ELR (cell line): ENCODE data around the gene THSD4.
A peak's percentile ranks its signal among the peaks of the same experiment; 100 is the strongest.
"Not testable (repeated sequence)": the region's sequence is repeated elsewhere in the genome, so short reads cannot be mapped to it uniquely, and the experiment has no call there.

Experiments used
- DNase-seq: peaks from one replicate; pipeline ENCODE4 v3.0.0-alpha.2; 2015; ENCODE audit warnings: low read depth

The THSD4 gene

DNA sequence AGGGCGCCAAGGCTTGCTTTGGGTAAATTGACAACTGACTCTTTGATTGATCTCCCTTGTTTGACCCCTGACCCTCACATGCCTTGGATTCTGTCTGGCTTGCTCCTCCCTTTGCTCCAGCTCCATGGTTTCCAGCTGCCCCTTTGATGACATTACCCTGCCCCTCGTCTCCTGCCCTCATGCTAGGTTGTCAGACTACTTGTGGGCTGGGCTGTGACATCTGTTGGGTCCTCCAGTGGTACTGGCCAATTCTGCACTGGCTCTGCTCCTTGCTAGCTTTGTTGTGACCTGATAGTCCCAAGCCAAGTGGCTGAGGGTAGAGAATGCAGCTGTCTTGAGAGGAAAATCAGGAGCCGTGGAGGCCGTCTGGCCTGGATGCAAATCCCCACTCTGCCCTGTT lies 6.2 kb downstream of the THSD4 start:
- DNase-seq = no peak

DNA sequence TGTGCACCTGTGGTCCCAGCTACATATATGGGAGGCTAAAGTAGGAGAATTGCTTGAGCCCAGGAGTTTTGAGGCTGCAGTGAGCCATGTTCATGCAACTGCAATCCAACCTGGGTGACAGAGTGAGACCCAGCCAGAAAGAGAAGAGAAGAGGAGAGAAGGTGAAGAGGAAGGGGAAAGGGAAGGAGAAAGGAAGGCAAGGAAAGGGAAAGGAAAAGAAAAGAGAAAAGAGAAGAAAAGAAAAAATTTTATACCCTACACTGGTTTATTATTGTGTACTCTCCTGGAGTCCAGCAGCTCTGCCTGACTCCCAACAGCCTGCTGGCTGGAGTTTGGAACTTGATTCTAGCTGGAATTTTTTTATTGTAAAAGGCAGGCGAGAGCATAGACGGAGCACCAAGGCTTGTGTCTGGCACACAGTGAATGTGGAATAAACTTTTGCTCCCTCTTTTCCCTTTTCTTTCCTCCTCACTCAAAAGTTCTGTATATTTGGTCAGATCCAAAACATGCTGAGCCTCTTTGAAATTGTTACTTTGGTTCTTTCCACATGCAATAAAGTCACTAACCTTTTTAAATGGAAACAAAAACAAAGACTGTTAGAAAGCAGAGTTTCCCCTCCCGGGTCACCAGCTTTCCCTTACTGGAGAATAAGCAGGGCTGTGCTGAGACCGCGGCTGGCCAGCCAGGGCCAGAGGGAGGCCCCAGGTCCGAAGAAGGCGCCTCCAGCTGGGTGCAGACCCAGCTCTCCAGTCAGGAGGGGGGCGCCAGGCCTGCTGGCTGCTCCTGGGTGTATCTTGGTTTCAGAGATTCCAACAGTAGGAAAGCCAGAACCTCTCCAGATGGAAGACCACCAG lies 9.9 kb downstream of the THSD4 start:
- no peak for DNase-seq

DNA sequence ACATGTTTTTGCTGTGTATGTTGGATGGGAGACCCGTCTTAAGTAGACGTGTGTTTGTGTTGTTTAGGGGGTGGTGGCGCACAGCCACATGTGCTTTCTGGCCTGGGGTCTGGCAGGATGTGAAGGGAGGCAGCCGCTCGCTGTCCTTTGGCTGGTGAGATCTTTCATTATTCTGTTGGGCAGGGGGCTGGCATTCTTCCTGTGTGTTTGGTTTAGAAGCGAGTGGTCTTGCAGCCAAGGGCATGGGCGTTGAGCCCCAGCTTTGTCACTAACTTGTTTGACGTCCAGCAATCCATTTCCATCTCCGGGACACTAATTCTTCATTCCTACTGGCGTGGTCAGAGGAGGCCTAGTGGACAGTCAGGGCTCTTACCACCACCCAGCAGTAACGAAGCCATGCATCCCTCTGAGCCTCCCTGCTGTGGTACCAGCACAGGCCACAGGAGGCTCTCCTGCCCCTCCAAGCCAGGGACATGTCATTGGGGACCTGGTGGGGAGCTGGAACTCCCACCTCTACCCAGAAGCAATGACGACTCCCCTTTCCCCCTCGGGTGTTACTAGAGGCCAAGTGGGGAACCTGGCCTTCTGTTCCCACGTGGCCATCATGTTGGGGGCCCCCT lies 10.7 kb downstream of the THSD4 start:
- DNase-seq = peak; percentile 24

- DNase-seq = no peak
Observed at GRCh38 chr15:71127083-71127482, 11.8 kb downstream of the THSD4 start.

DNA sequence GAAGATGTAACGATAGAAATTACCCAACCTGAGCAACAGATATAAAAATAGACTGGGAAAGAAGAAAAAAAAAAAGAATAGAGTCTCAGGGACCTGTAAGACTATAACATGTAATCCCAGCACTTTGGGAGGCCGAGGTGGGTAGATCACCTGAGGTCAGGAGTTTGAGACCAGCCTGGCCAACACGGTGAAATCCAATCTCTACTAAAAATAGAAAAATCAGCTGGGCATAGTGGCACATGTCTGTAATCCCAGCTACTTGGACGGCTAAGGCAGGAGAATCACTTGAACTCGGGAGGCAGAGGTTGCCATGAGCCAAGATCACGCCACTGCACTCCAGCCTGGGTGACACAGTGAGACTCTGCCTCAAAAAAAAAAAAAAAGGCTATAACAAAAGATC lies 12.9 kb downstream of the THSD4 start:
- DNase-seq = not testable (repeated sequence)

GRCh38 chr15:71128939-71129562 lies 13.8 kb downstream of the THSD4 start:
- peak; percentile 45 for DNase-seq

GRCh38 chr15:71129669-71130068 lies 14.4 kb downstream of the THSD4 start:
- no peak for DNase-seq

- DNase-seq = peak; percentile 75
Observed at GRCh38 chr15:71131601-71132362, 16.5 kb downstream of the THSD4 start.

- DNase-seq = no peak
Observed at GRCh38 chr15:71133747-71134472, 18.6 kb downstream of the THSD4 start.

GRCh38 chr15:71136159-71136783 lies 21.0 kb downstream of the THSD4 start:
- DNase-seq = peak; percentile 92

- peak; percentile 63 for DNase-seq
Observed at GRCh38 chr15:71136793-71137518, 21.7 kb downstream of the THSD4 start.

- no peak for DNase-seq
Observed at GRCh38 chr15:71138473-71138872, 23.2 kb downstream of the THSD4 start.

DNA sequence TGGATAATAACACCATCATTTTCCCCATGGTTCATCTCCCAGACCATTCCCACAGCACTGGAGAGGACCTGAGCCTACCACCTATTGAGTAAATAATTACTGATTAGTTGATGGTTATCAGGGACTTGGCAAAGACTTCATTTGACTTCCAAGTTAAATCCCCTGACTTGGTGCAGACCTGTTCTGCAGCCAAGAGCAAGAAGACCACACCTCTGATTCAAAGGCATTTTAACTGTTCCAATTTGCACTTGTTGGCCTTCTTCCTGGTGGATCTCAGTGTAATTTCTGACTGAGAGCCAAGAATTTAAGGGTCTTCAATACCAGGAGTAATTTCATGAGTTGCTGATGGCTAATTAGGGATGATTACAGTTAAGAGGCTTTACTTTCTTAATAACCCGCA lies 24.0 kb downstream of the THSD4 start:
- no peak for DNase-seq

DNA sequence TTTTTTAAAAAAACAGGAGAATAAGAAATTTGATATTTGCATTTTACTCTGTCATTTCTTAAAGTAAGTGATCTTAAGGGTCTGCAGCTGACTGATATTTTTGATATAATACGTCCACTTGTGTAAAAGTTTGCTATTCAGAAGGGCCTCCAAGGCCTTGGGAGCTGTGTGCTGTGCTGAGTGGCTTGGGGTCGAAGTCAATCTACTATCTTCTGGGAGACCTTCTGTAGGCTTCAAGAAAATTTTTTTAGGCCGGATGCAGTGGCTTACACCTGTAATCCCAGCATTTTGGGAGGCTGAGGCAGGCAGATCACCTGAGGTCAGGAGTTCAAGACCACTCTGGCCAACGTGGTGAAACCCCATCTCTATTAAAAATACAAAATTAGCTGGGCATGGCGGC lies 26.3 kb downstream of the THSD4 start:
- no peak for DNase-seq

GRCh38 chr15:71142780-71143179 lies 27.5 kb downstream of the THSD4 start:
- no peak for DNase-seq

DNA sequence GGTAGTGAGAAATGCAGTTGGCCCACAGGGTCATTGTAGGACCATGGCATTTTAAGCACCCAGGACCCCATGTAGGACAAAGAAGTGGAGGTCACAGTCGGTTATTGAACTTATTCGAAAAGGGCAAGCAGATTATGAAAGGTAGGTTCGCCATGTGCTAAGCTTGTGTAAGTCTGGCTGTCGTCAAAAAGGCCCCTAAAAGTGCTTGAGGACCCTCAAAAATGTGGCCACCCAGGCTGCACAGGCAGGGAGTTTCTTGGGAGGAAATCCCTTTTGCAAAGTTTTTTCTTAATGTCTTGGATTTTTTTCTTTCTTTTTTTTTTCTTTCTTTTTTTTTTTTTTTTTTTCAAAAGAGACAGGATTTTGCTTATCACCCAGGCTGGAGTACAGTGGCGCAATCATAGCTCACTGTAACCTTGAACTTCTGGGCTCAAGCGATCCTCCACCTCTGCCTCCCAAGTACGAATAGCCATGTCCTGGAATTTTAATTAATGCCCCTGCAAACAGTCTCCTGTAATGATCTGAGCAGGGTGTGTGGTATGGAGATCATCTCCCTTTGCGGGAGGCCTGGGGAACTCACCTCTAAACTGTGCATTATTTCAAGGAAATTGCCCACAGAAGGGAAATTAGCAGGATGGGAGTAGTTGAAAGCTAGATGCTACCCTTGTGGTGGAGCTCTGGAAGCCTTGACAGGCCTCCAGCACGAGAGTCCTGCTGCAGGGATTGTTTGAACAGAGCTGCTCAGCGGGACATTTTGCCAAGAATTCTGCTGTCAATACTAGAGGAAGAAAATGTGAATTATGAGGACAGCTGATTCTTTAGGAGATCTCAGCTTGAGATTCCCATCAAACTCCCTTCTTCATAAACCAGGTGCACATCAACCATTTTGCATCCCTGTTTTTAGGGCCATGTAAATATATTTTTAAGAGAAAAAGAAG lies 28.4 kb downstream of the THSD4 start:
- no peak for DNase-seq

GRCh38 chr15:71145648-71146047 lies 30.4 kb downstream of the THSD4 start:
- no peak for DNase-seq

DNA sequence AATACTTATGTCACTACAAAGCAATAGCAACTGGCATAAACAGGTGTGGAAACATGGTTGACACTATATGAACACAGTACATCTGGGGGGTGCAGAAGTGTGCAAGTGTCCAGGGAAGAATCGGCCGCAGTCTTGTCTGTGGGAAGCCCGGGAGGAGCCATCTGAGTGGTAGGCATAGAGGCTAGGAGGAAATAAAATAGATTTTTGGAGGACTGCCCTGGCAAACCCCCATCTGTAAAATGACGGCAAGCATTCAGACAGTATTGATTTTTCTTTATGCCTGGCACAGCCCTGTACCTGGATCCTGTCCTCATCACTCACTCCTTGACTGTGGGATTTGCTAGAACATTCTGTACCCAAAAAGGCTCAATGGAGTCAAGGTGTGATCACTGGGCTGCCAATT lies 31.3 kb downstream of the THSD4 start:
- DNase-seq = no peak

GRCh38 chr15:71148048-71148447 lies 32.8 kb downstream of the THSD4 start:
- DNase-seq = no peak
